Left colon (tissue), 2 donors: ENCODE data around the gene FAM111B. TPM values are rescaled to one million over a fixed set of nuclear protein-coding genes. Genes with fewer than 3 reads are reported as not detected.
"Not testable (repeated sequence)": the region's sequence is repeated elsewhere in the genome, so short reads cannot be mapped to it uniquely, and the experiment has no call there.

Experiments used
- ATAC-seq: fragments of 200-7000 bp; cut with Tn5 transposase; one replicate; pipeline ENCODE4 v1.9.1; 2020; ENCODE audit warnings: mild to moderate bottlenecking, moderate library complexity
- DNase-seq, 2 donors: peaks; one replicate each; pipeline ENCODE4 v3.0.0-alpha.2; 2020
- intact Hi-C, 2 donors: fragments of 100-400 bp; cut with DNase I in 1 of 2; cut with micrococcal nuclease in 1 of 2; formaldehyde crosslinking; loops; one replicate each; pipeline versions ENCODE4 v1.11.2 to v1.14.0; 2022; cut with DNase I, micrococcal nuclease
- total RNA-seq, 2 donors: library from RNA; stranded (reverse); fragmentation: NEBNext Ultra II Directional; extraction: Animal tissue kit (Norgen Biotek cat#: 25700); gene quantifications; one replicate each; pipeline ENCODE4 v1.2.1, GENCODE V29; 2021
- donor health status: DM: no; HTN: no; CAD: no.
- donor health status: DM: yes; HTN: yes; CAD: no.

FAM111B gene
- total RNA-seq, 2 donors from 2014 or later, result 2.3 to 5.7 TPM

GRCh38 chr11:59097113-59097708 lies 9.8 kb upstream of the FAM111B start:
- intact Hi-C loops, result no loop called here
- ATAC-seq, result peak; percentile 73
- peak in 1 of 2 donors; percentile 81 for DNase-seq

GRCh38 chr11:59097938-59098337 lies 9.1 kb upstream of the FAM111B start:
- intact Hi-C loops, DNase-seq, ATAC-seq: not testable (repeated sequence)

GRCh38 chr11:59102259-59102765 lies 4.7 kb upstream of the FAM111B start:
- intact Hi-C loops, result no loop called here
- ATAC-seq, result peak; percentile 60
- peak; percentile 61 to 75 for DNase-seq

GRCh38 chr11:59107721-59108120 lies 684 bp downstream of the FAM111B start:
- ATAC-seq, DNase-seq, intact Hi-C loops: not testable (repeated sequence)

GRCh38 chr11:59112494-59112893 lies 5.5 kb downstream of the FAM111B start:
- no peak for DNase-seq
- intact Hi-C loops, result no loop called here
- ATAC-seq, result no peak

- DNase-seq (no peak), ATAC-seq (no peak)
- intact Hi-C loops, result no loop called here
These were observed 7.3 kb downstream of the FAM111B start for GRCh38 chr11:59114344-59114743.

GRCh38 chr11:59115553-59115952 lies 8.5 kb downstream of the FAM111B start:
- DNase-seq (no peak), ATAC-seq (peak; percentile 94)
- intact Hi-C loops, result no loop called here

- ATAC-seq (no peak), DNase-seq (no peak)
- intact Hi-C loops, result no loop called here
These were observed 10.7 kb downstream of the FAM111B start for GRCh38 chr11:59117774-59118173.

- intact Hi-C loops, result no loop called here
- ATAC-seq, result no peak
These were observed 12.8 kb downstream of the FAM111B start for GRCh38 chr11:59119826-59120225.

GRCh38 chr11:59135648-59136461 lies 28.8 kb downstream of the FAM111B start:
- intact Hi-C loops, result no loop called here
- DNase-seq (peak; percentile 66 to 89), ATAC-seq (peak; percentile 99)

More at GRCh38 chr11:59119826-59120225, 12.8 kb downstream of the FAM111B start:
- no peak for DNase-seq

- intact Hi-C loops, ATAC-seq, DNase-seq: not testable (repeated sequence)
These were observed 29.5 kb downstream of the FAM111B start for GRCh38 chr11:59136551-59136950.

GRCh38 chr11:59137190-59137589 lies 30.2 kb downstream of the FAM111B start:
- no peak for DNase-seq
- intact Hi-C loops, result no loop called here
- no peak for ATAC-seq

GRCh38 chr11:59138643-59139042 lies 31.6 kb downstream of the FAM111B start:
- ATAC-seq (no peak), DNase-seq (no peak)
- intact Hi-C loops, result no loop called here

- intact Hi-C loops, result no loop called here
- ATAC-seq, result no peak
- DNase-seq, result no peak
These were observed 34.2 kb downstream of the FAM111B start for GRCh38 chr11:59141191-59141590.

- no peak for DNase-seq
- no peak for ATAC-seq
- intact Hi-C loops, result no loop called here
These were observed 34.8 kb downstream of the FAM111B start for GRCh38 chr11:59141673-59142460.

- ATAC-seq, result peak; percentile 88
- DNase-seq, result peak; percentile 91 to 93
These were observed 35.8 kb downstream of the FAM111B start, which contains the start of gene FAM111A for GRCh38 chr11:59142530-59143507. TSS of gene FAM111A (plus strand) at chr11:59142856. CDS start at chr11:59148873, 6,017 bp downstream.

GRCh38 chr11:59144096-59144495 lies 37.1 kb downstream of the FAM111B start:
- intact Hi-C loops, result no loop called here
- DNase-seq, result no peak
- no peak for ATAC-seq

More at GRCh38 chr11:59142530-59143507, 35.8 kb downstream of the FAM111B start, which contains the start of gene FAM111A:
- intact Hi-C loops, result no loop called here
